BLaER1 treated with 17β-estradiol and CSF1 and Interleukin-3, amounts not matched to agents 10 nM and 100 nM (cell line): Measurements from ENCODE around the gene HS6ST1.

Source experiments
- H3K27ac ChIP-seq, 11 experiments: shearing (Covaris generic); formaldehyde crosslinking; 2 replicates each; pipeline ENCODE4 v1.8.1; 2022
- H3K27me3 ChIP-seq, 11 experiments: shearing (Covaris generic); formaldehyde crosslinking; 2 replicates each; pipeline ENCODE4 v1.8.1; 2022
- H3K36me3 ChIP-seq, 11 experiments: shearing (Covaris generic); formaldehyde crosslinking; 2 replicates each; pipeline ENCODE4 v1.8.1; 2022
- H3K4me1 ChIP-seq, 10 experiments: shearing (Covaris generic); formaldehyde crosslinking; 2 replicates each; pipeline ENCODE4 v1.8.1; 2022
- H3K4me2 ChIP-seq, 11 experiments: shearing (Covaris generic); formaldehyde crosslinking; 2 replicates each; pipeline ENCODE4 v1.8.1; 2022
- H3K4me3 ChIP-seq, 10 experiments: shearing (Covaris generic); formaldehyde crosslinking; 2 replicates each; pipeline ENCODE4 v1.8.1; 2022
- H3K9ac ChIP-seq, 11 experiments: shearing (Covaris generic); formaldehyde crosslinking; 2 replicates each; pipeline ENCODE4 v1.8.1; 2022
- H3K9me3 ChIP-seq, 11 experiments: shearing (Covaris generic); formaldehyde crosslinking; replicated peaks in 1 of 11; 2 replicates each; pipeline ENCODE4 v1.8.1; 2022
- H4K20me1 ChIP-seq, 11 experiments: shearing (Covaris generic); formaldehyde crosslinking; 2 replicates each; pipeline ENCODE4 v1.8.1; 2022
- Cebpa-rat ChIP-seq, 11 experiments: shearing (Covaris generic); IDR thresholded peaks; 2 replicates each; pipeline ENCODE4 v1.8.1; 2022

The HS6ST1 gene

DNA sequence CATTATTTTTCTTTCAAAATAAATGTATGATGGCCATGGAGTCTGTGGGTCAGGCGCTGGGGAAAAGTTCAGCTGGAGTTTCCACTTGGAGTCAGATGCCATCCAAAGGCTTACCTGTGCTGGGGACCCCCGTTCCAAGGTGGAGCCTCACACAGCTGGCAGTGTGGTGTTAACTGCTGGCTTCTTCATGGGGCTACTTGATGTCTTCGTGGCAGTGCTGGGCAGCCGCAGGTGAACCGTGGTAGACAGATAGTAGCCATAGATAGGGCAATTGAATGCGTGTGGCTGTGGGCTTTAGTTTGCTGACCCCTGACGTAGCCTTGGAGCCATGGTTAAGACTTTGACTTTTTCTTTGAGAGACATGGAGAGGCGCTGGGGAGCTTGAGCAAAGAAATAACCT, 83.1 kb downstream of the HS6ST1 start:
- Histone ChIP-seq H3K4me2 (no peak overlapping the region), H3K9ac (no peak overlapping the region), H3K27ac (no peak overlapping the region), H3K36me3 (no peaks in the 10 kb centered on the region), H3K27me3 (peaks cover 13 to 18% (median 16%) of the 10 kb centered on the region in 11 experiments), H3K9me3 (no peaks in the 10 kb centered on the region), H3K4me1 (peaks cover 0 to 24% (median 10%) of the 10 kb centered on the region in 10 experiments; a peak in 13 of 20 replicates), H3K4me3 (no peak overlapping the region), H4K20me1 (no peaks in the 10 kb centered on the region)
- TF ChIP-seq Cebpa-rat (IDR thresholded peaks at IDR 0.05), result no peak

DNA sequence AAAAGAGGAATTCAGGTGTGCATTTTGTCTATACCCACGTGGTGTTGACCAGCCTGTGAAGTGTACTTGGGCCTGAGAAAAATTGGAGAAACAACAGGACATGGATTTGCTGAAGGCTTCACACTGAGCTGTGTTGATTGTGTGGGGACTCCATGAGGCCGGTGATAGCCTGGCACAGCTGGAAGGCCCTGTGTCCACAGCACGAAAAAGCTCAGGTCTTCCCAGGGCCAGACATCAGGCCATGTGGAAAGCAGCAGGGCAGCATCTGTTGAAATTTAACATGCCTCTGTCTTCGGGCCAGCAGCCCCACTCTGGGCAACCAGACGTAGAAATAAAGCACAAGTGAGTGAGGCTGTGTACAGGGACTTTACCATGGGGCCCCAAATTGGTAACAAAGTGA, 84.1 kb downstream of the HS6ST1 start:
- H3K4me3 ChIP-seq, result no peak overlapping the region
- no peaks in the 10 kb centered on the region for H3K36me3 ChIP-seq
- no peak overlapping the region for H3K27ac ChIP-seq
- H3K9me3 ChIP-seq, result no peaks in the 10 kb centered on the region
- TF ChIP-seq Cebpa-rat (IDR thresholded peaks at IDR 0.05), result no peak
- H3K27me3 ChIP-seq, result peaks cover 13 to 18% (median 16%) of the 10 kb centered on the region in 11 experiments
- no peak overlapping the region for H3K9ac ChIP-seq
- H4K20me1 ChIP-seq, result no peaks in the 10 kb centered on the region
- no peak overlapping the region for H3K4me2 ChIP-seq
- H3K4me1 ChIP-seq, result peaks cover 0 to 24% (median 10%) of the 10 kb centered on the region in 10 experiments; a peak in 12 of 20 replicates

DNA sequence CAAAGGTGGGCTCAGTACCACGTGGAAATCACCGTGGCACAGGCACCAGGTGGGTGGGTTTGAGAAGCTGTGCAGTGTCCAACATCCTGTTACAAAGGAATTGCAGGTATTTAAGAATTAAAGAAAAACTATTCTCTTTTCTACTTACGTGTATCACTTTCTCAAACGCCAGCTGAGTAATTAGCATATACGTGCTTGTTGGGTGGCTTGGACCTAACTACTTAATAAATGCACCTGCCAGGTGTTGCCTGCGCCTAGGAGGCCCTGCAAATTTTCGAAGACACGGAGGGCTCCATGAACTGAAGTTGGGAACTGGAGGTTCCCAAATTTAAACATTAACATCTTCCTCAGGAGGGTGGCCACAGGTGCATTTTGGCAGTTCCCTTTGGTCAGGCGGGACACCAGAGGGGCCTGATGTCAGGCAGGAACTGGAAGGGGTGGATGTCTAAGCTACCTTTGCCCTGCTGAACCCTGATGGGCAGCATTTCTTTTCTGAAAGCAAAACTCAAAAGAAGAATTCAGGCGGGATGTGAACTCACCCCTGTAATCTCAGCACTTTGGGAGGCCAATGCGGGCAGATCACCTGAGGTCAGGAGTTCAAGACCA, 84.8 kb downstream of the HS6ST1 start:
- Histone ChIP-seq H3K27me3 (peaks cover 13 to 18% (median 16%) of the 10 kb centered on the region in 11 experiments), H3K4me3 (peak overlapping the region; percentile 63 to 80 (median 74); a peak in 16 of 20 replicates), H3K27ac (no peak overlapping the region), H3K4me2 (peak overlapping the region; percentile 84 to 98 (median 94)), H4K20me1 (no peaks in the 10 kb centered on the region), H3K9me3 (no peaks in the 10 kb centered on the region), H3K4me1 (peaks cover 0 to 29% (median 10%) of the 10 kb centered on the region in 10 experiments; a peak in 12 of 20 replicates), H3K9ac (peak overlapping the region in 4 of 11 experiments; percentile 69 to 81 (median 77); a peak in 8 of 22 replicates), H3K36me3 (no peaks in the 10 kb centered on the region)
- no peak for TF ChIP-seq Cebpa-rat (IDR thresholded peaks at IDR 0.05)

DNA sequence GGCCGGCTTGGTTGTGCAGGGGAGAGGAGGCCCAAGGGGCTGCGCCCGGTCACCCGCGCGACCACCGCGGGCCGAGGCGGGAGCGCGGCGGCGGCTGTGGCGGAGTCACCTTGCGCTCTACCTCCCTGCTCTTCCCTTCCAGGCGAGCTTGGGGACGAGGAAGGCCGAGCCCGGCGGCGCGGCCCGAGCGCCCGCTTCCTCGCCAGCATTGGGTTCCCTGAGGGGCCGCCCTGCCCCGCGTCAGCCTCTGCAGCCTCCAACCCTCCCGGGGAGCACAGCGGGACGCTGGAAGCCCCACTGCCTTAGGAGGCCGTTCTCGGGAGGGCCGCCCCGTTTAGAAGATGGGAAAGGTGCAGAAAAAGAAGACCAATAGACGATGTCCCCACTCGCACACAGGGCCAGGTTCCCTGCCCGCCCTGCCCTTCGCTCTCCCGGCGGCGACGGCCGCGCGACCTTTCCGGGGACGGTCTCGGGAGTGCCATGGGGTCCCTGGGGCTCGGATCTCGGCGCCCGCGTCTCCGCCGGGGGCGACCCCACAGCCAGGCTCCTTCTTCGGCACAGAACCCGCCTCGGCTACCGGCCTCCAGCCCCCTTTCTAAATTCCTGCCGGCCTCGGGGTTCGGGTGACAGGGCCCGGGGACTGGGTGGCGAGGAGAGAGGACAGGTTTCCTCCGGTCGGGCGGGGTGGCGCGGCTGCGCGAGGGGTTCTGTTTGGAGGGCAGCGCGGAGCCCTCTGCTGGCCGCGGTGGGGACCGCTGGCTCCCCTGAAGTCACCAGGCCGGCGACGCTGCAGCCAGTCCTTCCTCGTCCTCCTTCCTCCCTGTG, 85.5 kb downstream of the HS6ST1 start:
- Histone ChIP-seq H3K4me1 (peaks cover 0 to 29% (median 10%) of the 10 kb centered on the region in 10 experiments; a peak in 12 of 20 replicates), H3K9ac (peak overlapping the region; percentile 58 to 82 (median 78); a peak in 21 of 22 replicates), H3K27ac (peak overlapping the region in 6 of 11 experiments; percentile 12 to 70 (median 56); a peak in 9 of 22 replicates), H3K27me3 (peaks cover 13 to 18% (median 16%) of the 10 kb centered on the region in 11 experiments), H3K36me3 (no peaks in the 10 kb centered on the region), H3K4me2 (peak overlapping the region; percentile 84 to 98 (median 94)), H3K9me3 (no peaks in the 10 kb centered on the region), H3K4me3 (peak overlapping the region; percentile 63 to 80 (median 74)), H4K20me1 (no peaks in the 10 kb centered on the region)
- no peak for TF ChIP-seq Cebpa-rat (IDR thresholded peaks at IDR 0.05)

DNA sequence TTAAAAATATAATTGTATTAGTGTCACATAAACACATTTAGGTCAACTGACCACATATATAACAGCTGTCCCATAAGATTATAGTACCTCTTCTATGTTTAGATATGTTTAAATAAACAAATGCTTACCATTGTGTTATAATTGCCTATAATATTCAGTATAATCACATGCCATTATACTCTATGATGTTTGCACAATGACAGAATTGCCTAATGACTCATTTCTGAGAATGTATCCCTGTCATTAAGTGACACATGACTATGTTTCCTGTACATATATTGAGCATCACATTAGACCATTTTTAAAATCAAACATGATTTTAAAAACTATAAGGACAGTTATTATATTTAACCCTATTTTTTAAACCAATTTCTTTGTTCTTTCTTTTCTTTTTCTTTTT, 89.8 kb downstream of the HS6ST1 start:
- Histone ChIP-seq H3K4me3 (no peak overlapping the region), H4K20me1 (no peaks in the 10 kb centered on the region), H3K4me1 (peaks cover 0 to 17% (median 7%) of the 10 kb centered on the region in 10 experiments; a peak in 11 of 20 replicates), H3K4me2 (no peak overlapping the region; a peak in 1 of 22 replicates), H3K27me3 (peaks cover 13 to 18% (median 16%) of the 10 kb centered on the region in 11 experiments), H3K36me3 (no peaks in the 10 kb centered on the region), H3K27ac (no peak overlapping the region), H3K9me3 (peaks cover 6 to 13% (median 8%) of the 10 kb centered on the region in 11 experiments; a peak in 20 of 22 replicates), H3K9ac (no peak overlapping the region)
- TF ChIP-seq Cebpa-rat (IDR thresholded peaks at IDR 0.05), result no peak

DNA sequence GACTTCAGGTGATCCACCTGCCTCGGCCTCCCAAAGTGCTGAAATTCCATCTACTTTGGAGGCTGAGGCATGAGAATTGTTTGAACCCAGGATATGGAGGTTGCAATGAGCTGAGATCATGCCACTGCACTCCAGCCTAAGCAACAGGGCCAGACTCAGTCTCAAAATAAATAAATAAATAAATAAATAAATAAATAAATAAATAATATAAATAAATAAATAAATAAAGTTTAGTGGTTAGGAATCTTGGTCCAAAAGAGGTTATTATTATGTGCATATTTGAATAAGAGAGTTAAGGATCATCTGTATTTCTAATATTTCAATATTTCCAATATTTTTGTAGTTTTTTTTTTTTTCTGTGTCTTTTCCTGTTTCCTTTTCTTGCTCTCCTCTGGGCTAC, 90.8 kb downstream of the HS6ST1 start:
- Histone ChIP-seq H3K27ac (no peak overlapping the region), H3K36me3 (no peaks in the 10 kb centered on the region), H4K20me1 (no peaks in the 10 kb centered on the region), H3K9ac (no peak overlapping the region), H3K4me1 (peaks cover 0 to 17% (median 4%) of the 10 kb centered on the region in 10 experiments; a peak in 8 of 20 replicates), H3K4me3 (no peak overlapping the region), H3K4me2 (no peak overlapping the region), H3K9me3 (peaks cover 6 to 13% (median 8%) of the 10 kb centered on the region in 11 experiments; a peak in 20 of 22 replicates), H3K27me3 (peaks cover 10 to 13% (median 11%) of the 10 kb centered on the region in 11 experiments)
- no peak for TF ChIP-seq Cebpa-rat (IDR thresholded peaks at IDR 0.05)

DNA sequence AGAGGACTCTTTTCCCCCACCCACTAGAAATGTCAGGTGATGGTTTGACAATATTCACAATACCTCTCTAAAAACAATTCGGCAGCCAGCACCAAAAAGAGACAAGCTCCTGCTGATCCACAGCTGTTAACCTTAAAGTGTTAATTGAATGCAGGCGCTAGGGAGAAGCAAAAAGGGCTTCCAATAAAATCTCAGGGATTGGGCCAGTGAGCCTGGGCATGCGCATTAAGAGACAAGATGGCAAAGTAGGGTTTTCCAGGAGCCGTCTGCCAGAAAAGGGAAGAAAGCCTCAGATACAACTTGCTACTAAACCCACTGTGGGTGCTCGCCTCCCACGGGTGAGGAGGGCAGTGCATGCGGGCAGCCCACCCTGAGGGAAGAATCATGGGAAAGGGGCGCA, 98.8 kb downstream of the HS6ST1 start:
- no peak overlapping the region for H3K4me3 ChIP-seq
- peaks cover 0 to 15% (median 10%) of the 10 kb centered on the region in 10 experiments; a peak in 18 of 20 replicates for H3K4me1 ChIP-seq
- H3K4me2 ChIP-seq, result no peak overlapping the region
- H3K9me3 ChIP-seq, result peaks cover 4 to 13% (median 7%) of the 10 kb centered on the region in 11 experiments; a peak in 11 of 22 replicates
- H3K9ac ChIP-seq, result no peak overlapping the region
- H3K27ac ChIP-seq, result no peak overlapping the region
- no peaks in the 10 kb centered on the region for H3K36me3 ChIP-seq
- TF ChIP-seq Cebpa-rat (IDR thresholded peaks at IDR 0.05), result no peak
- H3K27me3 ChIP-seq, result no peaks in the 10 kb centered on the region; a peak in 1 of 22 replicates
- no peaks in the 10 kb centered on the region for H4K20me1 ChIP-seq

DNA sequence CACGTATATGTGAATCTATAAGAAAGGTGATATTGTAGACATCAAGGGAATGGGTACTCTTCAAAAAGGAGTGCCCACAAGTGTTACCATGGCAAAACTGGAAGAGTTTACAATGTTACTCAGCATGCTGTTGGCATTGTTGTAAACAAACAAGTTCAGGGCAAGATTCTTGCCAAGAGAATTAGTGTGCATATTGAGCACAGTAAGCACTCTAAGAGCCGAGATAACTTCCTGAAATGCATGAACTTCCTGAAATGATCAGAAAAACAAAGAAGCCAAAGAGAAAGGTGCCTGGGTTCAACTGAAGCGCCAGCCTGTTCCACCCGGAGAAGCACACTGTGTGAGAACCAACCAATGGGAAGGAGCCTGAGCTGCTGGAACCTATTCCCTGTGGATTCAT, 101.0 kb downstream of the HS6ST1 start:
- no peaks in the 10 kb centered on the region for H3K36me3 ChIP-seq
- peak overlapping the region in 6 of 11 experiments; percentile 45 to 74 (median 70); a peak in 12 of 22 replicates for H3K27ac ChIP-seq
- peaks cover 4 to 13% (median 7%) of the 10 kb centered on the region in 11 experiments; a peak in 11 of 22 replicates for H3K9me3 ChIP-seq
- H3K4me1 ChIP-seq, result peaks cover 2 to 16% (median 11%) of the 10 kb centered on the region in 10 experiments; a peak in 19 of 20 replicates
- peak overlapping the region in 10 of 11 experiments; percentile 18 to 78 (median 42); a peak in 17 of 22 replicates for H3K4me2 ChIP-seq
- peak overlapping the region in 1 of 11 experiments; percentile 54; a peak in 2 of 22 replicates for H3K9ac ChIP-seq
- no peaks in the 10 kb centered on the region; a peak in 1 of 22 replicates for H3K27me3 ChIP-seq
- no peak for TF ChIP-seq Cebpa-rat (IDR thresholded peaks at IDR 0.05)
- H4K20me1 ChIP-seq, result no peaks in the 10 kb centered on the region
- no peak overlapping the region for H3K4me3 ChIP-seq
